Ascending aorta (tissue), 2 donors: ENCODE measurements around the gene TRIM6. TPM values are rescaled to one million over a fixed set of nuclear protein-coding genes. Genes with fewer than 3 reads are reported as not detected.
"Not testable (repeated sequence)": the region's sequence is repeated elsewhere in the genome, so short reads cannot be mapped to it uniquely, and the experiment has no call there.

Experiments used
- DNase-seq, 2 donors: peaks; one replicate each; pipeline ENCODE4 v3.0.0-alpha.2; 2019; ENCODE audit warnings: low spot score in 2 of 2
- H3K27ac ChIP-seq, 2 donors: fragments of 200-600 bp; sonication (generic); one replicate each; pipeline ENCODE4 v1.5.1; 2016 to 2017; ENCODE audit warnings: mild to moderate bottlenecking in 1 of 2
- H3K27me3 ChIP-seq: fragments of 200-600 bp; sonication (generic); one replicate; pipeline ENCODE4 v1.5.1; 2017
- H3K36me3 ChIP-seq, 2 donors: fragments of 200-600 bp; sonication (generic); one replicate each; pipeline ENCODE4 v1.5.1; 2016
- H3K4me1 ChIP-seq, 2 donors: fragments of 200-600 bp; sonication (generic); one replicate each; pipeline ENCODE4 v1.5.1; 2016 to 2017; ENCODE audit warnings: mild to moderate bottlenecking in 1 of 2
- H3K4me3 ChIP-seq, 2 donors: fragments of 200-600 bp; sonication (generic); one replicate each; pipeline ENCODE4 v1.5.1; 2016 to 2017; ENCODE audit warnings: mild to moderate bottlenecking in 1 of 2
- H3K9me3 ChIP-seq, 2 donors: fragments of 200-600 bp; sonication (generic); one replicate each; pipeline ENCODE4 v1.5.1; 2016
- CTCF ChIP-seq, 3 experiments: fragments of 200-600 bp in 2 of 3; fragments of 450-650 bp in 1 of 3; sonication (generic) in 2 of 3; IDR thresholded peaks; one replicate each; pipeline ENCODE4 v1.5.1; 2016 to 2019; ENCODE audit warnings: antibody characterized with exemption in 3 of 3, mild to moderate bottlenecking in 1 of 3, moderate library complexity in 1 of 3
- intact Hi-C: fragments of 100-400 bp; cut with DNase I; formaldehyde crosslinking; loops from one replicate; pipeline ENCODE4 v1.15.1; 2023
- total RNA-seq: library from RNA; depleted of rRNA; stranded (reverse); fragments of >200 nt; gene quantifications from one replicate; pipeline ENCODE4 v1.1.0, GENCODE V29; 2016

The TRIM6 gene
- total RNA-seq, 1 donor from 2014 or later: 0.64 TPM

- Histone ChIP-seq H3K9me3 (no peaks in the 10 kb centered on the region), H3K4me1 (peaks cover 0 to 5% of the 10 kb centered on the region in 2 donors), H3K27me3 (no peaks in the 10 kb centered on the region), H3K4me3 (no peak overlapping the region), H3K36me3 (no peaks in the 10 kb centered on the region), H3K27ac (no peak overlapping the region)
- no peak for TF ChIP-seq CTCF (IDR thresholded peaks at IDR 0.05)
- intact Hi-C loops: loop anchor here (10.0 kb wide), 1 partner anchor 988 kb away; the partner anchor contains the start of gene TRIM68
- no peak for DNase-seq
Measured at GRCh38 chr11:5593146-5593545, 3.3 kb upstream of the TRIM6 start.

GRCh38 chr11:5597953-5598352, 1.5 kb downstream of the TRIM6 start:
- TF ChIP-seq CTCF (IDR thresholded peaks at IDR 0.05): no peak
- intact Hi-C loops: loop anchor here (2.0 to 10.0 kb wide), 2 partner anchors 87 to 993 kb away; partner anchors contain the start of genes TRIM5 and TRIM68
- Histone ChIP-seq H3K9me3 (no peaks in the 10 kb centered on the region), H3K27me3 (no peaks in the 10 kb centered on the region), H3K4me1 (peaks cover 5% of the 10 kb centered on the region in 2 donors), H3K36me3 (no peaks in the 10 kb centered on the region), H3K27ac (no peak overlapping the region), H3K4me3 (no peak overlapping the region)
- DNase-seq: no peak

GRCh38 chr11:5600374-5600851, 4.0 kb downstream of the TRIM6 start:
- intact Hi-C loops: loop anchor here (2.0 kb wide), 2 partner anchors 24 to 208 kb away; partner anchors contain the start of genes OR52N2 and TRIM34
- peak overlapping the region; percentile 68 to 79 for H3K27ac ChIP-seq
- TF ChIP-seq CTCF (IDR thresholded peaks at IDR 0.05): peak; percentile 35 to 86 (median 67)
- no peak overlapping the region for H3K4me3 ChIP-seq
- H3K9me3 ChIP-seq: no peaks in the 10 kb centered on the region
- no peaks in the 10 kb centered on the region for H3K27me3 ChIP-seq
- H3K4me1 ChIP-seq: peaks cover 5% of the 10 kb centered on the region in 2 donors
- DNase-seq: peak in 1 of 2 donors; percentile 87
- peaks cover 0 to 4% of the 10 kb centered on the region in 2 donors for H3K36me3 ChIP-seq

GRCh38 chr11:5602791-5603190, 6.4 kb downstream of the TRIM6 start:
- DNase-seq, H3K9me3 ChIP-seq, H3K27ac ChIP-seq, H3K27me3 ChIP-seq, intact Hi-C loops, H3K4me3 ChIP-seq, H3K4me1 ChIP-seq, H3K36me3 ChIP-seq: not testable (repeated sequence)

GRCh38 chr11:5603326-5603725, 6.9 kb downstream of the TRIM6 start:
- Histone ChIP-seq H3K27me3 (no peaks in the 10 kb centered on the region), H3K36me3 (peaks cover 0 to 4% of the 10 kb centered on the region in 2 donors), H3K4me1 (peaks cover 0 to 5% of the 10 kb centered on the region in 2 donors), H3K4me3 (no peak overlapping the region), H3K9me3 (no peaks in the 10 kb centered on the region), H3K27ac (no peak overlapping the region)
- no peak for DNase-seq
- TF ChIP-seq CTCF (IDR thresholded peaks at IDR 0.05): no peak
- intact Hi-C loops: no loop called here

GRCh38 chr11:5604896-5605295, 8.5 kb downstream of the TRIM6 start:
- Histone ChIP-seq H3K27me3 (no peaks in the 10 kb centered on the region), H3K36me3 (peaks cover 0 to 4% of the 10 kb centered on the region in 2 donors), H3K27ac (no peak overlapping the region), H3K9me3 (no peaks in the 10 kb centered on the region), H3K4me1 (peaks cover 0 to 5% of the 10 kb centered on the region in 2 donors), H3K4me3 (no peak overlapping the region)
- intact Hi-C loops: no loop called here
- no peak for DNase-seq
- no peak for TF ChIP-seq CTCF (IDR thresholded peaks at IDR 0.05)
